Suprapubic skin (tissue), 4 donors: ENCODE data around the gene ZNF579. TPM values are rescaled to one million over a fixed set of nuclear protein-coding genes. Genes with fewer than 3 reads are reported as not detected.

Source experiments
- DNase-seq, 2 donors: peaks; one replicate each; pipeline ENCODE4 v3.0.0-alpha.2; 2019; ENCODE audit warnings: low spot score in 2 of 2
- H3K27ac ChIP-seq: fragments of 200-600 bp; sonication (generic); one replicate; pipeline ENCODE4 v1.5.1; 2019
- H3K27me3 ChIP-seq: fragments of 200-600 bp; sonication (generic); one replicate; pipeline ENCODE4 v1.5.1; 2019
- H3K36me3 ChIP-seq: fragments of 200-600 bp; sonication (generic); one replicate; pipeline ENCODE4 v1.5.1; 2019
- H3K4me1 ChIP-seq: fragments of 200-600 bp; sonication (generic); one replicate; pipeline ENCODE4 v1.5.1; 2019
- H3K4me3 ChIP-seq: fragments of 200-600 bp; sonication (generic); one replicate; pipeline ENCODE4 v1.5.1; 2019; ENCODE audit warnings: mild to moderate bottlenecking
- H3K9me3 ChIP-seq: fragments of 200-600 bp; sonication (generic); one replicate; pipeline ENCODE4 v1.5.1; 2019
- EP300 ChIP-seq: sonication (generic); formaldehyde crosslinking; IDR thresholded peaks from one replicate; pipeline ENCODE4 v1.6.1; 2017; ENCODE audit warnings: antibody characterized with exemption
- POLR2A ChIP-seq, 2 donors: fragments of 450-650 bp; IDR thresholded peaks; one replicate each; pipeline ENCODE4 v1.6.1; 2017; ENCODE audit warnings: antibody characterized with exemption in 2 of 2, mild to moderate bottlenecking in 2 of 2, moderate library complexity in 2 of 2
- POLR2AphosphoS5 ChIP-seq, 3 donors: sonication (generic); formaldehyde crosslinking; IDR thresholded peaks; one replicate each; pipeline ENCODE4 v1.6.1; 2017; ENCODE audit warnings: antibody characterized with exemption in 3 of 3
- WGBS: methylation state at CpG from one replicate; pipeline ENCODE4 v1.1.5; 2018; 5-methylcytosine and 5-hydroxymethylcytosine counted together
- total RNA-seq, 4 donors: library from RNA; depleted of rRNA; stranded (reverse); fragments of >200 nt; gene quantifications; one replicate each; pipeline ENCODE4 v1.1.0, GENCODE V29; 2016
- TF ChIP-seq, protein P1 (sequence below), 2 donors: fragments of 200-600 bp in 1 of 2; fragments of 450-650 bp in 1 of 2; sonication (generic) in 1 of 2; IDR thresholded peaks; one replicate each; pipeline ENCODE4 v1.5.1; 2016 to 2019; ENCODE audit warnings: antibody characterized with exemption in 2 of 2, mild to moderate bottlenecking in 1 of 2, moderate library complexity in 1 of 2

The ZNF579 gene
- total RNA-seq, 4 donors from 2014 or later = 1.8 to 3.1 (median 2.8) TPM

DNA sequence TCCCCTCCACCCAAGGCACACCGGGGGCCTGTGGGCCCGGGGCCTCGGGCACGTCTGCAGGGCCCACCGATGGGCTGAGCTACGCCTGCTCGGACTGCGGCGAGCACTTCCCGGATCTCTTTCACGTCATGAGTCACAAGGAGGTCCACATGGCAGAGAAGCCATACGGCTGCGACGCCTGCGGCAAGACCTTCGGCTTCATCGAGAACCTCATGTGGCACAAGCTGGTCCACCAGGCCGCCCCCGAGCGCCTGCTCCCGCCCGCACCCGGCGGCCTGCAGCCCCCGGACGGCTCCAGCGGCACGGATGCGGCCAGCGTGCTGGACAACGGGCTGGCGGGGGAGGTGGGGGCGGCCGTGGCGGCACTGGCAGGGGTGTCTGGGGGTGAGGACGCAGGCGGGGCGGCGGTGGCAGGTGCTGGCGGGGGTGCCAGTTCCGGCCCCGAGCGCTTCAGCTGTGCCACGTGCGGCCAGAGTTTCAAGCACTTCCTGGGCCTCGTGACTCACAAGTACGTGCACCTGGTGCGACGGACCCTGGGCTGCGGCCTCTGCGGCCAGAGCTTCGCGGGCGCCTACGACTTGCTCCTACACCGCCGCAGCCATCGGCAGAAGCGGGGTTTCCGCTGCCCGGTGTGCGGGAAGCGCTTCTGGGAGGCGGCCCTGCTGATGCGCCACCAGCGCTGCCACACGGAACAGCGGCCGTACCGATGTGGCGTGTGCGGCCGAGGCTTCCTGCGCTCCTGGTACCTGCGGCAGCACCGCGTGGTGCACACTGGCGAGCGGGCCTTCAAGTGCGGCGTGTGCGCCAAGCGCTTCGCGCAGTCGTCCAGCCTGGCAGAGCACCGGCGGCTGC, 35.1 kb upstream of the ZNF579 start:
- peaks cover 47% of the 10 kb centered on the region for H3K36me3 ChIP-seq
- no peaks in the 10 kb centered on the region for H3K9me3 ChIP-seq
- no peaks in the 10 kb centered on the region for H3K27me3 ChIP-seq
- 97% methylated on average over 83 of the region's 88 CpGs for WGBS
- no peak for DNase-seq
- no peak overlapping the region for H3K27ac ChIP-seq
- TF ChIP-seq EP300 (no peak), POLR2A (IDR thresholded peaks at IDR 0.05) (no peak), POLR2AphosphoS5 (IDR thresholded peaks at IDR 0.05) (no peak)
- TF ChIP-seq, protein P1, sequence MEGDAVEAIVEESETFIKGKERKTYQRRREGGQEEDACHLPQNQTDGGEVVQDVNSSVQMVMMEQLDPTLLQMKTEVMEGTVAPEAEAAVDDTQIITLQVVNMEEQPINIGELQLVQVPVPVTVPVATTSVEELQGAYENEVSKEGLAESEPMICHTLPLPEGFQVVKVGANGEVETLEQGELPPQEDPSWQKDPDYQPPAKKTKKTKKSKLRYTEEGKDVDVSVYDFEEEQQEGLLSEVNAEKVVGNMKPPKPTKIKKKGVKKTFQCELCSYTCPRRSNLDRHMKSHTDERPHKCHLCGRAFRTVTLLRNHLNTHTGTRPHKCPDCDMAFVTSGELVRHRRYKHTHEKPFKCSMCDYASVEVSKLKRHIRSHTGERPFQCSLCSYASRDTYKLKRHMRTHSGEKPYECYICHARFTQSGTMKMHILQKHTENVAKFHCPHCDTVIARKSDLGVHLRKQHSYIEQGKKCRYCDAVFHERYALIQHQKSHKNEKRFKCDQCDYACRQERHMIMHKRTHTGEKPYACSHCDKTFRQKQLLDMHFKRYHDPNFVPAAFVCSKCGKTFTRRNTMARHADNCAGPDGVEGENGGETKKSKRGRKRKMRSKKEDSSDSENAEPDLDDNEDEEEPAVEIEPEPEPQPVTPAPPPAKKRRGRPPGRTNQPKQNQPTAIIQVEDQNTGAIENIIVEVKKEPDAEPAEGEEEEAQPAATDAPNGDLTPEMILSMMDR (IDR thresholded peaks at IDR 0.05) = no peak
- H3K4me3 ChIP-seq = no peak overlapping the region
- H3K4me1 ChIP-seq = peaks cover 15% of the 10 kb centered on the region

DNA sequence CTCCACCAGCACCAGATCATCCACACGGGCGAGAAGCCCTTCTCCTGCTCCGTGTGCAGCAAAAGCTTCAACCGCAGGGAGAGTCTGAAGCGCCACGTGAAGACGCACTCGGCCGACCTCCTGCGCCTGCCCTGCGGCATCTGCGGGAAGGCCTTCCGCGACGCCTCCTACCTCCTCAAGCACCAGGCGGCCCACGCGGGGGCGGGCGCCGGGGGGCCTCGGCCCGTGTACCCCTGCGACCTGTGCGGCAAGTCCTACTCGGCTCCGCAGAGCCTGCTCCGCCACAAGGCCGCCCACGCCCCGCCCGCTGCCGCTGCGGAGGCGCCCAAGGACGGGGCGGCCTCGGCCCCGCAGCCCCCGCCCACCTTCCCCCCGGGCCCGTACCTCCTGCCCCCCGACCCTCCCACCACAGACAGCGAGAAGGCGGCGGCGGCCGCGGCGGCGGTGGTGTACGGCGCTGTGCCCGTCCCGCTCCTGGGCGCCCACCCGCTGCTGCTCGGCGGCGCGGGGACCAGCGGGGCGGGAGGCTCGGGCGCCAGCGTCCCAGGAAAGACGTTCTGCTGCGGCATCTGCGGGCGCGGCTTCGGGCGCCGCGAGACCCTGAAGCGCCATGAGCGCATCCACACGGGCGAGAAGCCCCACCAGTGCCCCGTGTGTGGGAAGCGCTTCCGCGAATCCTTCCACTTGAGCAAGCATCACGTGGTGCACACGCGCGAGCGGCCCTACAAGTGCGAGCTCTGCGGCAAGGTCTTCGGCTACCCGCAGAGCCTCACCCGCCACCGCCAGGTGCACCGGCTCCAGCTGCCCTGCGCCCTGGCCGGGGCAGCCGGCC, 34.3 kb upstream of the ZNF579 start:
- TF ChIP-seq, protein P1 (IDR thresholded peaks at IDR 0.05) = no peak
- TF ChIP-seq EP300 (no peak), POLR2A (IDR thresholded peaks at IDR 0.05) (no peak), POLR2AphosphoS5 (IDR thresholded peaks at IDR 0.05) (no peak)
- no peak for DNase-seq
- peaks cover 55% of the 10 kb centered on the region for H3K36me3 ChIP-seq
- H3K4me3 ChIP-seq = no peak overlapping the region
- H3K4me1 ChIP-seq = peaks cover 15% of the 10 kb centered on the region
- WGBS = 96% methylated on average over 71 of the region's 98 CpGs
- no peaks in the 10 kb centered on the region for H3K27me3 ChIP-seq
- no peaks in the 10 kb centered on the region for H3K9me3 ChIP-seq
- no peak overlapping the region for H3K27ac ChIP-seq

DNA sequence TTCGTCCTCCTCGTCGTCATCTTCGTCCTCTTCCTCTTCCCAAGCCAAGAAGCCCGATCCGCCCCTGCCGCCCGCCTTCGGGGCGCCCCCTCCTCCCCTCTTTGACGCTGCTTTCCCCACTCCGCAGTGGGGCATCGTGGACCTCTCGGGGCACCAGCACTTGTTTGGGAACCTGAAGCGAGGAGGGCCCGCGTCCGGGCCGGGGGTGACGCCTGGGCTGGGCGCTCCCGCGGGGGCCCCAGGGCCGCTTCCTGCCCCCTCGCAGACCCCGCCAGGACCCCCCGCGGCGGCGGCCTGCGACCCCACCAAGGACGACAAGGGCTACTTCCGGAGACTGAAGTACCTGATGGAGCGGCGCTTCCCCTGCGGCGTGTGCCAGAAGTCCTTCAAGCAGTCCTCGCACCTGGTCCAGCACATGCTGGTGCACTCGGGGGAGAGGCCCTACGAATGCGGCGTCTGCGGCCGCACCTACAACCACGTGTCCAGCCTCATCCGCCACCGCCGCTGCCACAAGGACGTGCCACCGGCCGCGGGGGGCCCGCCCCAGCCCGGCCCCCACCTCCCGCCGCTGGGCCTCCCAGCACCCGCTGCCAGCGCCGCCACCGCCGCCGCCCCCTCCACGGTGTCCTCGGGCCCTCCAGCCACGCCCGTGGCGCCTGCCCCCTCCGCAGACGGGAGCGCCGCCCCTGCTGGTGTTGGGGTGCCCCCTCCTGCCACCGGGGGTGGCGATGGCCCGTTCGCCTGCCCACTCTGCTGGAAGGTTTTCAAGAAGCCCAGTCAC, 33.5 kb upstream of the ZNF579 start:
- Histone ChIP-seq H3K4me3 (no peak overlapping the region), H3K9me3 (no peaks in the 10 kb centered on the region), H3K27ac (no peak overlapping the region), H3K27me3 (no peaks in the 10 kb centered on the region), H3K36me3 (peaks cover 64% of the 10 kb centered on the region), H3K4me1 (peaks cover 15% of the 10 kb centered on the region)
- 89% methylated on average over 15 of the region's 75 CpGs for WGBS
- TF ChIP-seq POLR2A (IDR thresholded peaks at IDR 0.05) (no peak), POLR2AphosphoS5 (IDR thresholded peaks at IDR 0.05) (no peak), EP300 (no peak)
- TF ChIP-seq, protein P1 (IDR thresholded peaks at IDR 0.05) = no peak
- DNase-seq = no peak

DNA sequence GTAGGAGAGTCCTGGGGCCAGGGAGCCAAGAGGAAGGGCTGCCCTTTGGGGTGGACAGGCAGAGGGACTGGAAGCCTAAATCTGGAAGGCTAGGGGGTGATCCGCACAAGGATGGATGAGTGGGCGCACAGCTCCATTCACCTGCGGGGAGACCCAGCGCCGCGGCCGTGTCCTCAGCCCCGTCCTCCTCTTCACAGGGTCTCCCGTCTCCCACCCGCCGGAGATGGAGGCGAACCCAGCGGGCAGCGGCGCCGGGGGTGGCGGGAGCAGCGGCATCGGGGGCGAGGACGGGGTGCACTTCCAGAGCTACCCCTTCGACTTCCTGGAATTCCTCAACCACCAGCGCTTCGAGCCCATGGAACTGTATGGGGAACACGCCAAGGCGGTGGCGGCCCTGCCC, 32.7 kb upstream of the ZNF579 start:
- H3K36me3 ChIP-seq = peaks cover 65% of the 10 kb centered on the region
- H3K4me1 ChIP-seq = peaks cover 15% of the 10 kb centered on the region
- H3K27me3 ChIP-seq = no peaks in the 10 kb centered on the region
- no peak for DNase-seq
- no peak overlapping the region for H3K4me3 ChIP-seq
- 92% methylated on average over 24 of the region's 27 CpGs for WGBS
- no peak overlapping the region for H3K27ac ChIP-seq
- no peaks in the 10 kb centered on the region for H3K9me3 ChIP-seq
- TF ChIP-seq, protein P1 (IDR thresholded peaks at IDR 0.05) = no peak
- no peak for TF ChIP-seq POLR2A (IDR thresholded peaks at IDR 0.05)
- TF ChIP-seq EP300 = no peak
- no peak for TF ChIP-seq POLR2AphosphoS5 (IDR thresholded peaks at IDR 0.05)
